Neural crest cell (in vitro differentiated cells): ENCODE data around the gene NFAM1. TPM values are rescaled to one million over a fixed set of nuclear protein-coding genes. Genes with fewer than 3 reads are reported as not detected.

ENCODE experiments used
- DNase-seq: peaks from one replicate; pipeline ENCODE4 v3.0.0; 2021; ENCODE audit warnings: low read depth, mixed read lengths, low spot score
- H3K27ac Mint-ChIP-seq: one replicate; pipeline ENCODE4 v1.8.0; 2021; ENCODE audit warnings: mild to moderate bottlenecking, mixed read lengths; ENCODE audit not compliant: unreplicated experiment
- H3K27me3 Mint-ChIP-seq: 2 replicates; pipeline ENCODE4 v1.8.0; 2021; ENCODE audit warnings: low read depth, mild to moderate bottlenecking, mixed read lengths
- H3K36me3 Mint-ChIP-seq: 2 replicates; pipeline ENCODE4 v1.8.0; 2021; ENCODE audit warnings: low read depth, mild to moderate bottlenecking, mixed read lengths
- H3K4me1 Mint-ChIP-seq: 2 replicates; pipeline ENCODE4 v1.8.0; 2021; ENCODE audit warnings: mixed read lengths
- H3K4me3 Mint-ChIP-seq: one replicate; pipeline ENCODE4 v1.8.0; 2021; ENCODE audit warnings: mild to moderate bottlenecking, mixed read lengths
- H3K9me3 Mint-ChIP-seq: 2 replicates; pipeline ENCODE4 v1.8.0; 2021; ENCODE audit warnings: mixed read lengths
- total RNA-seq: library from RNA; stranded (reverse); gene quantifications from 2 replicates; pipeline ENCODE4 v1.2.1, GENCODE V29; 2021
- TF ChIP-seq, protein P1 (sequence below): fragments of 200-600 bp; sonication (generic); conservative IDR thresholded peaks from 2 replicates; pipeline ENCODE4 v1.5.0; 2021; ENCODE audit warnings: antibody characterized with exemption, mild to moderate bottlenecking

The NFAM1 gene
- total RNA-seq, 1 donor from 2014 or later = 0.07 TPM

DNA sequence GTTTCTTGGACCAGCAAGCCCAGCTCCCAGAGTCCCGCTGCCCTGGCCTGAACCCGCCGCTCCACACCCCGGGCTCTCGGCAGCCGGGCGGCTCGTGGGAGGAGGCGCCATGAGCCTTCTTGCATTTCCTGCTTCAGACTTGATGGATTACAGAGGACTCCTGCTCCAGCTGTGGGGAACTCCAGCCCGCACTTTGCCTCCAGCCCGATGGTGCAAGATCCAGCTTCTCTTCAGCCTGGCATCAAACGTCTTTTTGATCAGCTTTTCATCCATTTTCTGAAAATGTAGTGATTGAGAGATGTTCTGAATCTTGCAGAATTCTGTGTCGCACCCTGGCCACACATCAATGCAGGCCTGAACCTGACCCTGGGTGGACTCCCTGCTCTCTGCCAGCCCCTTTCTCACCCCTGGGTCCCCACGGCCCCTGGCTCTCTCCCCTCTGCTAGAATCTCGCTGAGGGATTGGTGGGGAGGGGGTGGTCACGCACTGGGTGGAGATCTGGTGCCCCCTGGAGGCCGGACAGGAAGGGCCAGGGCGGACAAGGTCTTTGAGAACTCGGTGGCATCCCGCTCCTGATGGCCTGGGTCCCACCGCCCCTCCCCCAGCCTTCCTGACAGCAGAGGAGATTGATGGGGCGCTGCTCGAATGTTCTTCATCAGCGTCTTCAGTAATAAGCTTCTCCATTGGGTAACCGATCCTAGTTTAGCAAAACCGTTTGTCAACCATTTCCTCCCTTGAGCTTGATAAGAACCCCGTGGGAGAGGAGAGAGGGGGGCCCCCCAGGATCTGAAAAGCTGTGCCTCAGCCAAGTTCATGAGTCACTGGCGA is 12.1 kb upstream of the NFAM1 start:
- peak overlapping the region; percentile 73 for H3K4me3 Mint-ChIP-seq
- H3K4me1 Mint-ChIP-seq = peaks cover 24% of the 10 kb centered on the region
- peaks cover 15% of the 10 kb centered on the region for H3K27me3 Mint-ChIP-seq
- H3K36me3 Mint-ChIP-seq = no peaks in the 10 kb centered on the region
- peak overlapping the region; percentile 50 for H3K27ac Mint-ChIP-seq
- no peaks in the 10 kb centered on the region for H3K9me3 Mint-ChIP-seq
- peak; percentile 94 for DNase-seq
- TF ChIP-seq, protein P1, sequence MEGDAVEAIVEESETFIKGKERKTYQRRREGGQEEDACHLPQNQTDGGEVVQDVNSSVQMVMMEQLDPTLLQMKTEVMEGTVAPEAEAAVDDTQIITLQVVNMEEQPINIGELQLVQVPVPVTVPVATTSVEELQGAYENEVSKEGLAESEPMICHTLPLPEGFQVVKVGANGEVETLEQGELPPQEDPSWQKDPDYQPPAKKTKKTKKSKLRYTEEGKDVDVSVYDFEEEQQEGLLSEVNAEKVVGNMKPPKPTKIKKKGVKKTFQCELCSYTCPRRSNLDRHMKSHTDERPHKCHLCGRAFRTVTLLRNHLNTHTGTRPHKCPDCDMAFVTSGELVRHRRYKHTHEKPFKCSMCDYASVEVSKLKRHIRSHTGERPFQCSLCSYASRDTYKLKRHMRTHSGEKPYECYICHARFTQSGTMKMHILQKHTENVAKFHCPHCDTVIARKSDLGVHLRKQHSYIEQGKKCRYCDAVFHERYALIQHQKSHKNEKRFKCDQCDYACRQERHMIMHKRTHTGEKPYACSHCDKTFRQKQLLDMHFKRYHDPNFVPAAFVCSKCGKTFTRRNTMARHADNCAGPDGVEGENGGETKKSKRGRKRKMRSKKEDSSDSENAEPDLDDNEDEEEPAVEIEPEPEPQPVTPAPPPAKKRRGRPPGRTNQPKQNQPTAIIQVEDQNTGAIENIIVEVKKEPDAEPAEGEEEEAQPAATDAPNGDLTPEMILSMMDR = peak; percentile 83

GRCh38 chr22:42443240-42444076 is 11.3 kb upstream of the NFAM1 start:
- H3K4me3 Mint-ChIP-seq = peak overlapping the region; percentile 73
- TF ChIP-seq, protein P1 = no peak
- H3K36me3 Mint-ChIP-seq = no peaks in the 10 kb centered on the region
- peaks cover 25% of the 10 kb centered on the region for H3K4me1 Mint-ChIP-seq
- peaks cover 22% of the 10 kb centered on the region for H3K27me3 Mint-ChIP-seq
- no peak for DNase-seq
- H3K27ac Mint-ChIP-seq = no peak overlapping the region
- no peaks in the 10 kb centered on the region for H3K9me3 Mint-ChIP-seq

- no peak overlapping the region for H3K27ac Mint-ChIP-seq
These were observed 10.5 kb upstream of the NFAM1 start for GRCh38 chr22:42442748-42443147.

DNA sequence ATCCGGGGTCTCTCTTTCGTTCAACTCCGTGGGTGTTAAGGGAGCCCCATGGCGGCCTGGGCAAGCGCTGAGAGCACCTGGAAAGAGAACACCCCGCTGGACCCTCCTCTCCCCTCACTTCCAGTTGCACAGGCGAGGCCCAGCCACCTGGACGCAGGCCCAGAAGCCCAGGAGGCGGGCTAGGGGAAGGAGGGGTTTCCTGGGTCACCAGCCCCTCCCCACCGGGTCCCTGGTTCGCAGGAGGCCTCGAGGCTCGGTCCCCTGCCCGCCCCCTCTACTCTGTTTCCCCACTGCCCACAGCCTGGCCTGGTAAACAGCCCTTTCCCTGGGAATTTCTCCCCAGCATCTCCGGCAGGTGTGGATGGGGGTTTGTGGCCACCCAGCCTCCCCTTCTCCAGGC is 8.5 kb upstream of the NFAM1 start:
- TF ChIP-seq, protein P1 = no peak
- peaks cover 38% of the 10 kb centered on the region for H3K27me3 Mint-ChIP-seq
- no peaks in the 10 kb centered on the region for H3K9me3 Mint-ChIP-seq
- DNase-seq = no peak
- peaks cover 27% of the 10 kb centered on the region for H3K4me1 Mint-ChIP-seq
- no peak overlapping the region for H3K27ac Mint-ChIP-seq
- H3K36me3 Mint-ChIP-seq = no peaks in the 10 kb centered on the region
- no peak overlapping the region for H3K4me3 Mint-ChIP-seq

More at GRCh38 chr22:42442748-42443147, 10.5 kb upstream of the NFAM1 start:
- H3K4me1 Mint-ChIP-seq = peaks cover 27% of the 10 kb centered on the region
- no peak for DNase-seq
- no peak overlapping the region for H3K4me3 Mint-ChIP-seq
- TF ChIP-seq, protein P1 = no peak
- H3K36me3 Mint-ChIP-seq = no peaks in the 10 kb centered on the region
- H3K27me3 Mint-ChIP-seq = peaks cover 29% of the 10 kb centered on the region
- no peaks in the 10 kb centered on the region for H3K9me3 Mint-ChIP-seq

- TF ChIP-seq, protein P1 = no peak
- peaks cover 25% of the 10 kb centered on the region for H3K4me1 Mint-ChIP-seq
- H3K9me3 Mint-ChIP-seq = no peaks in the 10 kb centered on the region
- peaks cover 38% of the 10 kb centered on the region for H3K27me3 Mint-ChIP-seq
- no peak overlapping the region for H3K27ac Mint-ChIP-seq
- H3K4me3 Mint-ChIP-seq = no peak overlapping the region
- DNase-seq = no peak
- no peaks in the 10 kb centered on the region for H3K36me3 Mint-ChIP-seq
These were observed 7.8 kb upstream of the NFAM1 start for GRCh38 chr22:42439821-42440674.
